ENCODE measurements around the gene IPO9.

GRCh38 chr1:201918343-201918742, 89.4 kb downstream of the IPO9 start:
- TF ChIP-seq CTCF (IDR thresholded peaks at IDR 0.05; ENCODE audit: borderline replicate concordance, extremely low read depth, low read length, poor library complexity, severe bottlenecking), result no peak
- no peak for TF ChIP-seq EZH2 (IDR thresholded peaks at IDR 0.05; ENCODE audit: borderline replicate concordance, low read depth, low read length, severe bottlenecking)

Measured in DND-41 (cell line).